H9 (cell line): Measurements from ENCODE around the gene UNC5C. TPM values are rescaled to one million over a fixed set of nuclear protein-coding genes. Genes with fewer than 3 reads are reported as not detected.

Experiments
- DNase-seq: peaks from one replicate; pipeline ENCODE4 v3.0.0-alpha.2; 2017
- H2AFZ ChIP-seq: one replicate; pipeline ENCODE4 v1.6.1; 2013; ENCODE audit warnings: mild to moderate bottlenecking, low read length, control low read depth, moderate library complexity
- H2AK5ac ChIP-seq: 2 replicates; pipeline ENCODE4 v1.6.1; 2013; ENCODE audit warnings: low read length, control low read depth, mixed read lengths; ENCODE audit not compliant: insufficient read length
- H2BK120ac ChIP-seq: one replicate; pipeline ENCODE4 v1.6.1; 2013; ENCODE audit warnings: low read depth, mild to moderate bottlenecking, low read length, control low read depth, inconsistent platforms; ENCODE audit not compliant: poor library complexity, severe bottlenecking
- H2BK12ac ChIP-seq: 2 replicates; pipeline ENCODE4 v1.6.1; 2013; ENCODE audit warnings: low read length, control low read depth, mixed read lengths, low read depth; ENCODE audit not compliant: insufficient read length
- H2BK15ac ChIP-seq: 2 replicates; pipeline ENCODE4 v1.6.1; 2013; ENCODE audit warnings: low read depth, low read length, control low read depth
- H2BK20ac ChIP-seq: one replicate; pipeline ENCODE4 v1.6.1; 2013; ENCODE audit warnings: low read depth, mild to moderate bottlenecking, low read length, control low read depth, inconsistent platforms; ENCODE audit not compliant: poor library complexity, severe bottlenecking
- H2BK5ac ChIP-seq: 2 replicates; pipeline ENCODE4 v1.6.1; 2013; ENCODE audit warnings: low read length, control low read depth, mixed read lengths; ENCODE audit not compliant: insufficient read length
- H3K14ac ChIP-seq: 2 replicates; pipeline ENCODE4 v1.6.1; 2013; ENCODE audit warnings: low read length, control low read depth; ENCODE audit not compliant: insufficient read depth
- H3K18ac ChIP-seq: 2 replicates; pipeline ENCODE4 v1.6.1; 2013; ENCODE audit warnings: low read depth, mild to moderate bottlenecking, mixed read lengths, low read length, control low read depth; ENCODE audit not compliant: insufficient read length
- H3K23ac ChIP-seq: 2 replicates; pipeline ENCODE4 v1.6.1; 2013; ENCODE audit warnings: low read length, control low read depth, mixed read lengths, low read depth; ENCODE audit not compliant: insufficient read length
- H3K23me2 ChIP-seq: 2 replicates; pipeline ENCODE4 v1.6.1; 2013; ENCODE audit warnings: low read depth, mild to moderate bottlenecking, mixed read lengths, low read length, control low read depth; ENCODE audit not compliant: insufficient read length, poor library complexity, severe bottlenecking
- H3K27ac ChIP-seq: 2 replicates; pipeline ENCODE4 v1.5.1; 2013; ENCODE audit warnings: low read length, control low read depth, mixed read lengths, low read depth; ENCODE audit not compliant: insufficient read length
- H3K27me3 ChIP-seq: 2 replicates; pipeline ENCODE4 v1.6.1; 2013; ENCODE audit warnings: low read length, control low read depth, inconsistent platforms; ENCODE audit not compliant: insufficient read depth
- H3K4ac ChIP-seq: 2 replicates; pipeline ENCODE4 v1.6.1; 2013; ENCODE audit warnings: low read depth, mild to moderate bottlenecking, control low read depth, inconsistent platforms, low read length, moderate library complexity
- H3K4me1 ChIP-seq: 2 replicates; pipeline ENCODE4 v1.6.1; 2013; ENCODE audit warnings: low read length, control low read depth, inconsistent platforms; ENCODE audit not compliant: insufficient read depth
- H3K4me2 ChIP-seq: 2 replicates; pipeline ENCODE4 v1.6.1; 2013; ENCODE audit warnings: low read length, control low read depth, mixed read lengths; ENCODE audit not compliant: insufficient read length, insufficient read depth
- H3K56ac ChIP-seq: 2 replicates; pipeline ENCODE4 v1.6.1; 2013; ENCODE audit warnings: low read depth, mild to moderate bottlenecking, mixed read lengths, low read length, control low read depth; ENCODE audit not compliant: insufficient read length
- H3K79me1 ChIP-seq: 2 replicates; pipeline ENCODE4 v1.6.1; 2013; ENCODE audit warnings: low read depth, mild to moderate bottlenecking, moderate library complexity, low read length, control low read depth, inconsistent platforms; ENCODE audit not compliant: insufficient read depth, poor library complexity, severe bottlenecking
- H3K79me2 ChIP-seq: 2 replicates; pipeline ENCODE4 v1.6.1; 2013; ENCODE audit warnings: low read length, control low read depth, inconsistent platforms; ENCODE audit not compliant: insufficient read depth
- H3K9ac ChIP-seq: 2 replicates; pipeline ENCODE4 v1.6.1; 2013; ENCODE audit warnings: low read length, control low read depth, mixed read lengths; ENCODE audit not compliant: insufficient read length; ENCODE audit errors: extremely low read depth
- H3K9me3 ChIP-seq: one replicate; pipeline ENCODE4 v1.6.1; 2013; ENCODE audit warnings: low read depth, low read length, inconsistent platforms; ENCODE audit not compliant: control insufficient read depth
- H3T11ph ChIP-seq: one replicate; pipeline ENCODE4 v1.6.1; 2013; ENCODE audit warnings: mild to moderate bottlenecking, low read length, control low read depth, inconsistent platforms
- H4K20me1 ChIP-seq: one replicate; pipeline ENCODE4 v1.6.1; 2013; ENCODE audit not compliant: control insufficient read depth, insufficient read length, insufficient read depth
- H4K5ac ChIP-seq: 2 replicates; pipeline ENCODE4 v1.6.1; 2013; ENCODE audit warnings: low read depth, mild to moderate bottlenecking, mixed read lengths, low read length, control low read depth; ENCODE audit not compliant: insufficient read length
- H4K8ac ChIP-seq: replicated peaks from 2 replicates; pipeline ENCODE4 v1.6.1; 2013; ENCODE audit warnings: low read length, control low read depth, mixed read lengths, low read depth; ENCODE audit not compliant: insufficient read length
- H4K91ac ChIP-seq: 2 replicates; pipeline ENCODE4 v1.6.1; 2013; ENCODE audit warnings: low read depth, mild to moderate bottlenecking, moderate library complexity, mixed read lengths, low read length, control low read depth; ENCODE audit not compliant: insufficient read length
- H3K27ac Mint-ChIP-seq, 3 experiments: 2 replicates in 2 of 3; 3 replicates in 1 of 3; pipeline ENCODE4 v1.8.0; 2020 to 2021; ENCODE audit warnings: mixed read lengths in 3 of 3, mild to moderate bottlenecking in 1 of 3, moderate library complexity in 1 of 3
- H3K27me3 Mint-ChIP-seq: 2 replicates; pipeline ENCODE4 v1.8.0; 2021; ENCODE audit warnings: low read depth, mild to moderate bottlenecking, moderate library complexity, mixed read lengths
- H3K36me3 Mint-ChIP-seq, 3 experiments: 2 replicates in 2 of 3; 3 replicates in 1 of 3; pipeline ENCODE4 v1.8.0; 2020 to 2021; ENCODE audit warnings: low read depth in 3 of 3, mixed read lengths in 3 of 3; ENCODE audit not compliant: insufficient read depth in 1 of 3
- H3K4me1 Mint-ChIP-seq, 2 experiments: 2 replicates each; pipeline ENCODE4 v1.8.0; 2020; ENCODE audit warnings: mixed read lengths in 2 of 2
- H3K4me3 Mint-ChIP-seq, 2 experiments: 2 replicates in 1 of 2; 3 replicates in 1 of 2; pipeline ENCODE4 v1.8.0; 2020 to 2021; ENCODE audit warnings: mild to moderate bottlenecking in 2 of 2, mixed read lengths in 2 of 2, moderate library complexity in 1 of 2
- H3K9me3 Mint-ChIP-seq, 2 experiments: 2 replicates in 1 of 2; 3 replicates in 1 of 2; pipeline ENCODE4 v1.8.0; 2020; ENCODE audit warnings: mild to moderate bottlenecking in 2 of 2, mixed read lengths in 2 of 2, moderate library complexity in 1 of 2
- CTCF ChIP-seq: fragments of 200-600 bp; sonication (generic); conservative IDR thresholded peaks from 3 replicates; pipeline ENCODE4 v1.8.0; 2021; ENCODE audit warnings: antibody characterized with exemption, mild to moderate bottlenecking
- WGBS: extraction: QIAGEN DNeasy Blood & Tissue Kit; methylation state at CpG from one replicate; pipeline ENCODE4 v1.1.7; 2013; ENCODE audit warnings: missing lambda C conversion rate, low lambda C conversion rate, mixed read lengths; ENCODE audit not compliant: insufficient read length; ENCODE audit errors: extremely low coverage; 5-methylcytosine and 5-hydroxymethylcytosine counted together
- total RNA-seq: library from RNA; stranded (reverse); gene quantifications from 2 replicates; pipeline ENCODE4 v1.2.1, GENCODE V29; 2021

The UNC5C gene
- total RNA-seq, 1 experiment from 2014 or later: not detected

GRCh38 chr4:95325665-95326064, 223.1 kb downstream of the UNC5C start:
- Histone ChIP-seq H3K9ac (no peak overlapping the region), H3K27ac (no peak overlapping the region), H3K18ac (no peak overlapping the region), H2BK120ac (no peak overlapping the region), H3K79me2 (no peaks in the 10 kb centered on the region), H2AK5ac (no peak overlapping the region), H3K79me1 (no peaks in the 10 kb centered on the region), H4K91ac (no peak overlapping the region), H4K8ac (no peak overlapping the region), H3K9me3 (no peaks in the 10 kb centered on the region), H3K4ac (no peak overlapping the region), H2BK12ac (no peak overlapping the region), H3K23ac (no peak overlapping the region), H2BK15ac (no peak overlapping the region), H3K27me3 (no peaks in the 10 kb centered on the region), H3T11ph (no peak overlapping the region), H3K14ac (no peak overlapping the region), H3K23me2 (no peaks in the 10 kb centered on the region), H4K5ac (no peak overlapping the region), H3K4me1 (no peaks in the 10 kb centered on the region), H3K4me2 (no peak overlapping the region), H4K20me1 (no peaks in the 10 kb centered on the region), H2BK20ac (no peak overlapping the region), H2BK5ac (no peak overlapping the region), H3K56ac (no peak overlapping the region), H2AFZ (no peak overlapping the region)
- WGBS: no CpG with 5 or more reads among the region's 1 CpG
- Mint-ChIP-seq H3K4me1 (no peaks in the 10 kb centered on the region), H3K4me3 (no peak overlapping the region), H3K27me3 (no peaks in the 10 kb centered on the region), H3K36me3 (peaks cover 0 to 3% (median 0%) of the 10 kb centered on the region in 3 experiments; a peak in 3 of 7 replicates), H3K27ac (no peak overlapping the region), H3K9me3 (peaks cover 2 to 10% of the 10 kb centered on the region in 2 experiments; a peak in 4 of 5 replicates)
- TF ChIP-seq CTCF: no peak
- DNase-seq: no peak
